C4-2B (cell line): ENCODE results near the gene FAM120B.

ENCODE experiments used
- CTCF ChIP-seq: fragments of 450-650 bp; conservative IDR thresholded peaks from 2 replicates; pipeline ENCODE4 v1.5.1; 2017; ENCODE audit warnings: mild to moderate bottlenecking
- ZFX ChIP-seq: fragments of 450-650 bp; IDR thresholded peaks from 2 replicates; pipeline ENCODE4 v1.6.1; 2017

GRCh38 chr6:170298688-170299087, 7.9 kb upstream of the FAM120B start:
- no peak for TF ChIP-seq CTCF
- TF ChIP-seq ZFX, result no peak
